GM04503 (cell line): Measurements from ENCODE around the gene FREM2.

Experiments used
- DNase-seq: peaks from one replicate; pipeline ENCODE4 v3.0.0-alpha.2; 2012; ENCODE audit warnings: low read depth

Gene FREM2

GRCh38 chr13:38758277-38758676, 71.4 kb downstream of the FREM2 start:
- no peak for DNase-seq

DNA sequence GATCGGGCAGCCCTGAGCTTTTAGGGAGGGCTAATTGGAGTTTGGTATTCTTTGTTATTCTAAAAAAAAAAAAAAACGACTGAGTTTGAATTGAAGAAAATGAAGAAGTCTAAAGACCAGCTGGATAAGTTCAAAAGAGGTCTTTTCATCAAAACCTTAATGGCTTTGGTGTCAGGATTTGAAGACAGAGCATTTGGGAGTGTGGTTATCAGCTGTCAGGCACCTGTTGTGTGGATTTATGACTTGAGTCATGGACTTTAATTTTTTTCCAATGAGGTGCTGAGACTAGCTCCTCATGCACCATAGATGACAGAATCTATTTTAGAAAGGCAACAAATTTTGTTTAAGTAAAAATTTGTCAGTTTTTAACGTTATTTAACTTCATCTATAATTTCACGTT, 72.5 kb downstream of the FREM2 start:
- no peak for DNase-seq

GRCh38 chr13:38763446-38764381, 76.8 kb downstream of the FREM2 start:
- no peak for DNase-seq

GRCh38 chr13:38766799-38767198, 79.9 kb downstream of the FREM2 start:
- DNase-seq = no peak

- no peak for DNase-seq
Observed at GRCh38 chr13:38767506-38768265, 80.8 kb downstream of the FREM2 start.

DNA sequence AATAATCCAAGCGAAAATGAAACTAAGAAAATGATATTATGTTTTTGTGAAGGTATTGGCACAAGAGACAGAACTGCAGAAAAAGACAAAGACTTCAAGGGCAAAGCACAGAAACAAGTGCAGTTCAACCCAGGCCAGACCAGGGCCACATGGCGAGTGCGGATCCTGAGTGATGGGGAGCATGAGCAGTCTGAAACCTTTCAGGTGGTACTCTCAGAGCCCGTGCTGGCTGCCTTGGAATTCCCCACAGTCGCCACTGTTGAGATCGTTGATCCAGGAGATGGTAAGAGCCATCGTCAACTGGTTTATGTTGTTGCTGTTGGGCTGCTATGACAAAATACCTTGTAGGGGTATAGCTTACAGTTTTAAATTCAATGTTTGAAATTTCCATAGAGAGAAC, 82.6 kb downstream of the FREM2 start:
- DNase-seq = no peak

DNA sequence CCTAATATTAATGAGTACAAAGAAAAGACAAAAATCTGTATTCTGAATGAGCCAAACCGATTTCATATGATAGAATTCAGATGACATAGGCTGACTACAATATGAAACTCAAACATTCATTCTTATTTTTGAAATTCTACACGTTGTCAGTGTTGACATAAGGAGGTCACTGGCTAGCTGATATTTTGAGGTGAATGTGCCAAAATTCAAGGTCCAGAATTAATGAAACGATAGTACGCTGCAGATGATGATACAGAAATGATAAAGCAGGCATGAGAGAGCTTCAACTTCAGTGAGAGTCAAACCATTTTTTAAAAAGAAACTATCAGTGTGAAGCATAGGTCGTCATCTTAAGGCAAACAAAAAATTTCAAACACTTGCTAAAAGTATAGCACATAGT, 88.2 kb downstream of the FREM2 start:
- no peak for DNase-seq

- DNase-seq = no peak
Observed at GRCh38 chr13:38777347-38778119, 90.7 kb downstream of the FREM2 start.

DNA sequence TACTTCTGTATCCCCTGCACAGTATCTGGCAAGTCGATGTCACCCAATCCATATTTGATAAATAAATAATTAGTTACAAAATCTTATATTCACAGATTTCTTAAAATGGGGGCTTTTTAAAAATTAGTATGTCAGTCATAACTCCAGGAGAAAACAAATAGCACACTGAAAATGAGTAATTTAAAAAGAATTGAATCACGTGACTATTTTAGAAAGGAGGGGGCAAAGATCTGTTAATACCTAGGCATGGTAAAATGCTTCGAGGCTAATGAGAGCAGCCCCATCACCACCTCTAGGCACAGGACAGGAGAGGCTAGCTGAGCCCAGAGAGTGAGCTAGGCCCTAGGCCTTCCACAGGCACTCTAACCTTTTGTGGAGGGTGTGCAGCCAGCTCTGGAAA, 94.7 kb downstream of the FREM2 start:
- DNase-seq = no peak

DNA sequence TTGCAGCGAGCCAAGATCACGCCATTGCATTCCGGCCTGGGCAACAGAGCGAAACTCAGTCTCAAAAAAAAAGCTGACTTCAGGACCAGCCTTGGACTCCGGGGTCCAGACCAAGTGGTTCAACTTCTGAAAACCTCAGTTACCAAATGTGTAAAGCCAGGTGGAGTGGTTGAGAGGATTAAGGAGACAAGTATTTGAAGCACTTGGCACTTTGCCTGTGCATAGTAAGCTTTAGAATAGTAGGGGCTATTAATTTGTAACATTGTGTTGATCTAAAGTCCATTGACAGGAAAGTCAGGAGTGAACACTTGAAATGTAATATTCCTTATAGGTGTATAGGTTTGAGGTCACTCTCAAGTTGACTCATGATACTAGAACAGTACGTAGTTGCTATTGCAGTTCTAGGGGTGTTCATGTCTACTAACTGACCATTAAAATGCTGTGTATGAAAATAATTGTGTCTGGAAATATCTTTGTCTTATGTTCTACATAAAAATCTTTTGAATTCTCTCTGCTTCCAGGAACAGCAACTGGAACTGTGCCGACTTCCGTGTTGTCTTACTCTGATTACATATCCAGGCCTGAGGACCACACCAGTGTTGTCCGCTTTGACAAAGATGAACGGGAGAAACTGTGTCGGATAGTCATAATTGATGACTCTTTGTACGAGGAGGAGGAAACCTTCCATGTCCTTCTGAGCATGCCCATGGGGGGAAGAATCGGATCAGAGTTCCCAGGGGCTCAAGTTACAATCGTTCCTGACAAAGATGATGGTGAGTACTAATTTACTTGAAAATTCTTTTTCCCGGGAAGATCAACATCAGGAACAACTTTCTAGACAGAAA, 97.4 kb downstream of the FREM2 start:
- DNase-seq = no peak

- DNase-seq = no peak
Observed at GRCh38 chr13:38785042-38785441, 98.2 kb downstream of the FREM2 start.

- DNase-seq = no peak
Observed at GRCh38 chr13:38785490-38785889, 98.6 kb downstream of the FREM2 start.

GRCh38 chr13:38787550-38787949, 100.7 kb downstream of the FREM2 start:
- DNase-seq = no peak

DNA sequence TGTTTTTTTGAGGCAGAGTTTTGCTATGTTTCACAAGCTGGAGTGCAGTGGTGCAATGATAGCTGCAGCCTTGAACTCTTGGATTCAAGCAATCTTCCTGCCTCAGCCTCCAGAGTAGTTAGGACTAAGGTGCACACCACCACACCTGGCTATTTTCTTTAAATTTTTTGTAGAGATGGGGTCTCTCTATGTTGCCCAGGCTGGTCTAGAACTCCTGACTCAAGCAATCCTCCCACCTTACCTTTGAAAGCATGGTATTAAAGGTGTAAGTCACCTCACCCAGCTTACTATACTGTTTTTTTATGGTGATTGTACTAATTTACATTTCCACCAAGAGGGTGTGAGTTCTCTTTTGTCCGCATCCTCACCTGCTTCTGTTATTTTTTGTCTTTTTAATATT, 110.0 kb downstream of the FREM2 start:
- DNase-seq = no peak

- no peak for DNase-seq
Observed at GRCh38 chr13:38803531-38803930, 116.7 kb downstream of the FREM2 start.

DNA sequence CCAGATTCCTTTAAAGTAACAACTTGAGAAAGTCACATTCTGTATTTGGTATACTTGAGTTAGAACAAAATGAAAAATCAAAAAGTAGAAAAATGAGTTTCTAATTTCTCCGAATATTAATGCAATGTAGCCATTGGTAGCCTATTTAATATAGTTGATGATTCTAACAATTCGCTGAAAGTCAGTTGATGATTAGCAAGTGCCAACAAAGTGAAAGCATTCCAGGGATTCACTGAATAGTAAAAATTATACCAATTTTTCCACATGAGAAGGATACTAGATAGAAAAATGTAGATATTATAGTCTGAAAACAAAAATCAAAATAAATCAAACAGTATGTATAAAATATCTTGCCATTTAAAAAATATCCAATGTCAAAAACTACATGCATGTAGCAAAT, 117.2 kb downstream of the FREM2 start:
- DNase-seq = no peak

GRCh38 chr13:38804536-38804935, 117.7 kb downstream of the FREM2 start:
- no peak for DNase-seq

- DNase-seq = no peak
Observed at GRCh38 chr13:38814331-38814730, 127.5 kb downstream of the FREM2 start.

DNA sequence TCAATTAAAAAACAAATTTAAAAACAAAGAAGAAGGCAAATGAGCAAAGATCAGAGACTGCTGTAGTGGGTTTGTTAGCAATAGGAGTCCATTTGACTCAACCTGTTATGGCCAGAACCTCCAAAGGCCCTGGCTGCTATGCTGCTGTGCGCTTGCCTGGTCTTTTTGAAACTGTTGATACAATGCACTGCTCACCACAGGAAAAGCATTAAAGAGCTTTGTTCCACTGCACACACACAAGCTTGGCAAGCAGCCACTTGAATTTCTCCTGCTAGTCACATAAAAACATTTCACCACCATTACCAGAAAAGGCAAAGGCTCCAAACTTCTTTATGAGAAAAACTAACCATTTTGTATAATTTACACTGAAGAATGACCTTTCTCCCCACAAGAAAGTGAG, 132.2 kb downstream of the FREM2 start:
- DNase-seq = no peak

GRCh38 chr13:38819596-38819995, 132.7 kb downstream of the FREM2 start:
- no peak for DNase-seq

DNA sequence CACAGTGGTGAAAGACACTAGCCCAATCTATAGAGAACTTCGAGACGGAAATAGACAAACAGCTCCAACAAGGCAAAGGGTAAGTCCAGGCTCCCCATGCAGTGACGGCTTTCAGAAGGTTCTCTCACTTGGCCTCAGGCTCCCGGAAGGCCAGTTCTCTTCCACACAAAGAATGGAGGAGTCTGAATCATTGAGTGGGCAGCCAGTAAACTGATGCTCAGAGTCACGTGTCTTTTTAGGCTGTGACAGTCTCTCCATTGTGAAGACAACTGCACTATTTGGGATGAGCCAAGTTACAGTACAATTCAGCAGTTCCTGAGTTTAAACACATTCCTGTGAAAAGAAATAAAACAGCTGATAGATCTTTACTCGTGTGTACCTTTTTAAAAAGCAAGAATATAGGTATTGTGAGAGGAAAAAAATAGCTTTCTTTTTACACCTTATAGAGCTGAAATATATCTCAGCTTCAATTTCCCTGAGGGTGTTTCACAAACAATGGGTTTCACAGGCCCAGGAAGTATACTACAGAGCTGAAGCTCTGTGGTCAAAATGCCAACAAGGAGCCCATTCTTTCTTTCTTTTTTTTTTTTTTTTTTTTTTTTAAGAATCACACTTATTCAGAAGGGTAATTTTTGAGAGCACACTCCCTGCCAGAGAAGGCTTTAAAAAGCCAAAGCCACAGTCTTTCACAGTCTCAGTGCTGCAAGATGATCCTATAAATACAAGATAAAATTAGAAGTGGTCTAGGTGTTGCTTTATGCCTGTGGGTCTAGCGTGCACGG, 135.1 kb downstream of the FREM2 start:
- no peak for DNase-seq
